ENCODE data around the gene TAGLN.
"Not testable (repeated sequence)": the region's sequence is repeated elsewhere in the genome, so short reads cannot be mapped to it uniquely, and the experiment has no call there.

The TAGLN gene

GRCh38 chr11:117180661-117181585 lies 18.2 kb upstream of the TAGLN start:
- no peak overlapping the region for H3K27ac ChIP-seq (ENCODE audit: low read depth, low read length, severe bottlenecking)
- H3K9me3 ChIP-seq (ENCODE audit: control insufficient read depth, low read length), result no peaks in the 10 kb centered on the region
- 51 to 57% methylated on average over 15 to 17 of the region's 22 CpGs for WGBS, 2 experiments (ENCODE audit: insufficient coverage in 2 of 2)
- H3K4me1 ChIP-seq (ENCODE audit: control insufficient read depth, insufficient read depth, low read length, poor library complexity, severe bottlenecking), result peaks cover 18% of the 10 kb centered on the region
- H3K4me3 ChIP-seq (ENCODE audit: extremely low read depth, insufficient read depth, low read length, poor library complexity, severe bottlenecking), result no peak overlapping the region
- peaks cover 31% of the 10 kb centered on the region for H3K36me3 ChIP-seq (ENCODE audit: control insufficient read depth, insufficient read depth, low read length)

GRCh38 chr11:117181586-117182550 lies 17.3 kb upstream of the TAGLN start:
- WGBS, 2 experiments (ENCODE audit: insufficient coverage in 2 of 2), result 94 to 95% methylated on average over 19 to 21 of the region's 22 CpGs

GRCh38 chr11:117182551-117182935 lies 16.6 kb upstream of the TAGLN start:
- Histone ChIP-seq H3K27ac (ENCODE audit: low read depth, low read length, severe bottlenecking) (no peak overlapping the region), H3K36me3 (ENCODE audit: control insufficient read depth, insufficient read depth, low read length) (peaks cover 30% of the 10 kb centered on the region), H3K4me3 (ENCODE audit: extremely low read depth, insufficient read depth, low read length, poor library complexity, severe bottlenecking) (no peak overlapping the region), H3K4me1 (ENCODE audit: control insufficient read depth, insufficient read depth, low read length, poor library complexity, severe bottlenecking) (peaks cover 18% of the 10 kb centered on the region), H3K9me3 (ENCODE audit: control insufficient read depth, low read length) (no peaks in the 10 kb centered on the region)
- 98 to 100% methylated on average over 9 of the region's 10 CpGs for WGBS, 2 experiments (ENCODE audit: insufficient coverage in 2 of 2)

More at GRCh38 chr11:117181586-117182550, 17.3 kb upstream of the TAGLN start:
- H3K4me3 ChIP-seq (ENCODE audit: extremely low read depth, insufficient read depth, low read length, poor library complexity, severe bottlenecking), result no peak overlapping the region
- no peaks in the 10 kb centered on the region for H3K9me3 ChIP-seq (ENCODE audit: control insufficient read depth, low read length)
- H3K36me3 ChIP-seq (ENCODE audit: control insufficient read depth, insufficient read depth, low read length), result peaks cover 24% of the 10 kb centered on the region
- no peak overlapping the region for H3K27ac ChIP-seq (ENCODE audit: low read depth, low read length, severe bottlenecking)
- H3K4me1 ChIP-seq (ENCODE audit: control insufficient read depth, insufficient read depth, low read length, poor library complexity, severe bottlenecking), result peaks cover 18% of the 10 kb centered on the region

GRCh38 chr11:117183178-117183577 lies 16.0 kb upstream of the TAGLN start:
- not testable (repeated sequence) for H3K4me3 ChIP-seq (ENCODE audit: extremely low read depth, insufficient read depth, low read length, poor library complexity, severe bottlenecking); H3K27ac ChIP-seq (ENCODE audit: low read depth, low read length, severe bottlenecking); H3K9me3 ChIP-seq (ENCODE audit: control insufficient read depth, low read length)
- Histone ChIP-seq H3K36me3 (ENCODE audit: control insufficient read depth, insufficient read depth, low read length) (peaks cover 35% of the 10 kb centered on the region), H3K4me1 (ENCODE audit: control insufficient read depth, insufficient read depth, low read length, poor library complexity, severe bottlenecking) (peaks cover 13% of the 10 kb centered on the region)
- 90 to 94% methylated on average over 11 to 12 of the region's 13 CpGs for WGBS, 2 experiments (ENCODE audit: insufficient coverage in 2 of 2)

GRCh38 chr11:117183724-117184349 lies 15.3 kb upstream of the TAGLN start:
- Histone ChIP-seq H3K4me3 (ENCODE audit: extremely low read depth, insufficient read depth, low read length, poor library complexity, severe bottlenecking) (no peak overlapping the region), H3K4me1 (ENCODE audit: control insufficient read depth, insufficient read depth, low read length, poor library complexity, severe bottlenecking) (peaks cover 11% of the 10 kb centered on the region), H3K9me3 (ENCODE audit: control insufficient read depth, low read length) (no peaks in the 10 kb centered on the region), H3K27ac (ENCODE audit: low read depth, low read length, severe bottlenecking) (no peak overlapping the region), H3K36me3 (ENCODE audit: control insufficient read depth, insufficient read depth, low read length) (peaks cover 42% of the 10 kb centered on the region)
- 93 to 100% methylated on average over 5 to 7 of the region's 11 CpGs for WGBS, 2 experiments (ENCODE audit: insufficient coverage in 2 of 2)

- Histone ChIP-seq H3K4me3 (ENCODE audit: extremely low read depth, insufficient read depth, low read length, poor library complexity, severe bottlenecking) (no peak overlapping the region), H3K9me3 (ENCODE audit: control insufficient read depth, low read length) (no peaks in the 10 kb centered on the region), H3K4me1 (ENCODE audit: control insufficient read depth, insufficient read depth, low read length, poor library complexity, severe bottlenecking) (no peaks in the 10 kb centered on the region), H3K27ac (ENCODE audit: low read depth, low read length, severe bottlenecking) (no peak overlapping the region), H3K36me3 (ENCODE audit: control insufficient read depth, insufficient read depth, low read length) (peaks cover 60% of the 10 kb centered on the region)
- WGBS, 2 experiments (ENCODE audit: insufficient coverage in 2 of 2), result 93 to 94% methylated on average over 2 to 3 of the region's 5 CpGs
Measured at GRCh38 chr11:117185736-117186430, 13.3 kb upstream of the TAGLN start.

- 97 to 100% methylated on average over 2 to 3 of the region's 4 CpGs for WGBS, 2 experiments (ENCODE audit: insufficient coverage in 2 of 2)
Measured at GRCh38 chr11:117186431-117186761, 12.8 kb upstream of the TAGLN start.

GRCh38 chr11:117187007-117187406 lies 12.2 kb upstream of the TAGLN start:
- 87 to 94% methylated on average over 4 to 6 of the region's 6 CpGs for WGBS, 2 experiments (ENCODE audit: insufficient coverage in 2 of 2)
- H3K36me3 ChIP-seq (ENCODE audit: control insufficient read depth, insufficient read depth, low read length), result peaks cover 63% of the 10 kb centered on the region

More at GRCh38 chr11:117186431-117186761, 12.8 kb upstream of the TAGLN start:
- Histone ChIP-seq H3K4me1 (ENCODE audit: control insufficient read depth, insufficient read depth, low read length, poor library complexity, severe bottlenecking) (no peaks in the 10 kb centered on the region), H3K9me3 (ENCODE audit: control insufficient read depth, low read length) (no peaks in the 10 kb centered on the region), H3K4me3 (ENCODE audit: extremely low read depth, insufficient read depth, low read length, poor library complexity, severe bottlenecking) (no peak overlapping the region), H3K36me3 (ENCODE audit: control insufficient read depth, insufficient read depth, low read length) (peaks cover 64% of the 10 kb centered on the region), H3K27ac (ENCODE audit: low read depth, low read length, severe bottlenecking) (no peak overlapping the region)

GRCh38 chr11:117187428-117187798 lies 11.8 kb upstream of the TAGLN start:
- Histone ChIP-seq H3K27ac (ENCODE audit: low read depth, low read length, severe bottlenecking) (no peak overlapping the region), H3K4me3 (ENCODE audit: extremely low read depth, insufficient read depth, low read length, poor library complexity, severe bottlenecking) (no peak overlapping the region), H3K9me3 (ENCODE audit: control insufficient read depth, low read length) (no peaks in the 10 kb centered on the region), H3K4me1 (ENCODE audit: control insufficient read depth, insufficient read depth, low read length, poor library complexity, severe bottlenecking) (no peaks in the 10 kb centered on the region), H3K36me3 (ENCODE audit: control insufficient read depth, insufficient read depth, low read length) (peaks cover 60% of the 10 kb centered on the region)
- 97 to 98% methylated on average over 9 to 11 of the region's 13 CpGs for WGBS, 2 experiments (ENCODE audit: insufficient coverage in 2 of 2)

More at GRCh38 chr11:117187007-117187406, 12.2 kb upstream of the TAGLN start:
- no peak overlapping the region for H3K4me3 ChIP-seq (ENCODE audit: extremely low read depth, insufficient read depth, low read length, poor library complexity, severe bottlenecking)
- H3K27ac ChIP-seq (ENCODE audit: low read depth, low read length, severe bottlenecking), result no peak overlapping the region
- H3K9me3 ChIP-seq (ENCODE audit: control insufficient read depth, low read length), result no peaks in the 10 kb centered on the region
- no peaks in the 10 kb centered on the region for H3K4me1 ChIP-seq (ENCODE audit: control insufficient read depth, insufficient read depth, low read length, poor library complexity, severe bottlenecking)

Measured in mesodermal cell (in vitro differentiated cells).